HG03565 (cell line): ENCODE measurements around the gene SH3PXD2B.

Experiments
- ATAC-seq: cut with Tn5 transposase; IDR thresholded peaks from one replicate; pipeline ENCODE4 v1.9.1; 2021; ENCODE audit warnings: mild to moderate bottlenecking, moderate library complexity; ENCODE audit not compliant: unreplicated experiment

SH3PXD2B gene

GRCh38 chr5:172281346-172281745 is 173.0 kb downstream of the SH3PXD2B start:
- ATAC-seq = no peak

GRCh38 chr5:172280929-172281328 is 173.4 kb downstream of the SH3PXD2B start:
- ATAC-seq = no peak

GRCh38 chr5:172280317-172280716 is 174.0 kb downstream of the SH3PXD2B start:
- no peak for ATAC-seq

- no peak for ATAC-seq
These were observed 176.0 kb downstream of the SH3PXD2B start for GRCh38 chr5:172278356-172278755.

GRCh38 chr5:172276214-172276613 is 178.1 kb downstream of the SH3PXD2B start:
- no peak for ATAC-seq
